K562 (cell line): ENCODE results near the gene CDC42SE2. TPM values are rescaled to one million over a fixed set of nuclear protein-coding genes. Genes with fewer than 3 reads are reported as not detected.

ENCODE experiments used
- ATAC-seq: fragments of 200-7000 bp; cut with Tn5 transposase; 3 replicates; pipeline ENCODE4 v1.9.1; 2020; ENCODE audit warnings: moderate library complexity
- BruUV-seq: library from RNA; stranded (reverse); fragments of 400-500 nt; replicated peaks from 2 replicates; lab custom pipeline; 2021; lab: Mats Ljungman, UMichigan
- CTCF ChIA-PET: fragments of 300-600 bp; formaldehyde crosslinking; extraction: SDS; loops from one replicate; lab custom pipeline; 2021; ENCODE audit warnings: low intra/inter-chr PET ratio; lab: Yijun Ruan, JAX
- POLR2A ChIA-PET: fragments of 300-600, 350-650 bp; sonication (Branson Sonifier 250); formaldehyde crosslinking; extraction: SDS; loops from one replicate; lab custom pipeline; 2021; ENCODE audit warnings: antibody characterized with exemption, inconsistent platforms; lab: Yijun Ruan, JAX
- DNase-seq, 4 experiments: peaks; one replicate each; pipeline versions ENCODE4 v3.0.0 to v3.0.0-alpha.2; 2011 to 2018; ENCODE audit warnings: low spot score in 3 of 4, mixed read lengths in 3 of 4; ENCODE audit errors: extremely low read depth in 1 of 4
- FAIRE-seq: peaks from 2 replicates; lab custom pipeline; 2011; peaks lifted over from hg19 to GRCh38; lab: Jason Lieb, UNC
- H2AFZ ChIP-seq: 2 replicates; pipeline ENCODE4 v1.6.0; 2011; ENCODE audit warnings: low read depth, low read length, control low read depth, inconsistent platforms
- H3K27ac ChIP-seq: fragments of 200-600 bp; 3 replicates; pipeline ENCODE4 v1.8.0; 2011; ENCODE audit warnings: low read depth, mild to moderate bottlenecking, control low read depth, inconsistent platforms, low read length, moderate library complexity, mixed read lengths; ENCODE audit errors: extremely low read depth
- H3K27me3 ChIP-seq, 2 experiments: fragments of 300-600 bp in 1 of 2; 2 replicates in 1 of 2; 3 replicates in 1 of 2; pipeline versions ENCODE4 v1.6.0 to v1.8.0; 2011; ENCODE audit warnings: inconsistent platforms in 2 of 2, low read length in 2 of 2, mild to moderate bottlenecking in 1 of 2, mixed read lengths in 1 of 2, moderate library complexity in 1 of 2; ENCODE audit not compliant: control insufficient read depth in 2 of 2, insufficient read depth in 2 of 2
- H3K36me3 ChIP-seq: fragments of 300-600 bp; 3 replicates; pipeline ENCODE4 v1.8.0; 2011; ENCODE audit warnings: mild to moderate bottlenecking, low read length, inconsistent platforms; ENCODE audit not compliant: control insufficient read depth, insufficient read depth
- H3K4me1 ChIP-seq, 2 experiments: fragments of 200-600 bp in 1 of 2; replicated peaks in 1 of 2; 2 replicates in 1 of 2; 3 replicates in 1 of 2; pipeline versions ENCODE4 v1.5.1 to v1.8.0; 2011; ENCODE audit warnings: inconsistent platforms in 2 of 2, low read length in 2 of 2, mild to moderate bottlenecking in 1 of 2, mixed read lengths in 1 of 2, moderate library complexity in 1 of 2; ENCODE audit not compliant: control insufficient read depth in 2 of 2, insufficient read depth in 2 of 2
- H3K4me2 ChIP-seq: 2 replicates; pipeline ENCODE4 v1.6.1; 2011; ENCODE audit warnings: low read length, control low read depth, inconsistent platforms, mixed read lengths; ENCODE audit not compliant: insufficient read depth
- H3K4me3 ChIP-seq: fragments of 200-600 bp; sonication (generic), shearing (Covaris generic); 2 replicates; pipeline ENCODE4 v1.5.1; 2016; ENCODE audit warnings: control low read depth, inconsistent platforms
- H3K79me2 ChIP-seq: fragments of 200-600 bp; 3 replicates; pipeline ENCODE4 v1.8.0; 2011; ENCODE audit warnings: low read length, inconsistent platforms; ENCODE audit not compliant: control insufficient read depth, insufficient read depth
- H3K9ac ChIP-seq, 2 experiments: 2 replicates each; pipeline versions ENCODE4 v1.6.0 to v1.6.1; 2011; ENCODE audit warnings: low read depth in 2 of 2, low read length in 2 of 2, control low read depth in 1 of 2, inconsistent platforms in 1 of 2, mild to moderate bottlenecking in 1 of 2, mixed read lengths in 1 of 2; ENCODE audit not compliant: insufficient read depth in 1 of 2
- H3K9me1 ChIP-seq: one replicate; pipeline ENCODE4 v1.6.0; 2011; ENCODE audit warnings: inconsistent platforms, mild to moderate bottlenecking, low read length, moderate library complexity; ENCODE audit not compliant: control insufficient read depth, insufficient read depth
- H3K9me3 ChIP-seq: replicated peaks from 2 replicates; pipeline ENCODE4 v1.5.1; 2011; ENCODE audit warnings: low read depth, low read length, inconsistent platforms; ENCODE audit not compliant: control insufficient read depth, insufficient read depth
- H4K20me1 ChIP-seq: replicated peaks from 2 replicates; pipeline ENCODE4 v1.6.1; 2011; ENCODE audit warnings: low read length, inconsistent platforms, mixed read lengths; ENCODE audit not compliant: control insufficient read depth, insufficient read depth
- ERF ChIP-seq: fragments of 450-650 bp; formaldehyde crosslinking; IDR thresholded peaks from 2 replicates; pipeline ENCODE4 v1.4.0; 2020; ENCODE audit warnings: mild to moderate bottlenecking, mixed read lengths
- SETDB1 ChIP-seq: IDR thresholded peaks from one replicate; pipeline ENCODE4 v1.6.1; 2012; ENCODE audit warnings: low read length, control low read depth, inconsistent platforms
- SNIP1 ChIP-seq: fragments of 450-650 bp; IDR thresholded peaks from 2 replicates; pipeline ENCODE4 v1.7.1; 2017; ENCODE audit warnings: low read depth, mild to moderate bottlenecking
- SRSF9 ChIP-seq: fragments of 200-400 bp; formaldehyde crosslinking; IDR thresholded peaks from 2 replicates; pipeline ENCODE4 v1.6.1; 2017; ENCODE audit warnings: low read depth, low read length, borderline replicate concordance
- ZNF224 ChIP-seq: sonication (generic); formaldehyde crosslinking; IDR thresholded peaks from 2 replicates; pipeline ENCODE4 v1.8.0; 2022; ENCODE audit warnings: mild to moderate bottlenecking, missing genetic modification reagents
- WGBS: fragments of 100-300 bp; shearing (Covaris generic); methylation state at CpG from one replicate; pipeline ENCODE4 v1.1.6; 2016; ENCODE audit warnings: low coverage, mixed read lengths; ENCODE audit not compliant: insufficient coverage; ENCODE audit errors: missing lambda C conversion rate; 5-methylcytosine and 5-hydroxymethylcytosine counted together
- in situ Hi-C: fragments of 300-500 bp; cut with MboI; formaldehyde crosslinking; loops from 4 replicates; pipeline ENCODE4 v1.15.0; 2018; ENCODE audit warnings: inconsistent platforms, mixed read lengths
- intact Hi-C: fragments of 100-400 bp; cut with micrococcal nuclease; formaldehyde crosslinking; loops from 2 replicates; pipeline ENCODE4 v1.14.2; 2022
- polyA plus RNA-seq, 8 experiments: library from polyadenylated mRNA; depleted of rRNA in 4 of 8; stranded (reverse) in 5 of 8; unstranded in 3 of 8; fragments of >200 nt; fragmentation: Nextera tagmentation in 2 of 8; fragmentation: Illumina TruSeq in 1 of 8; extraction: Ambion mirVana in 2 of 8; extraction: Trizol in 1 of 8; gene quantifications; 2 replicates each; pipeline versions ENCODE4 v1.2.1 to v1.2.3, GENCODE V29; 2011 to 2014; ENCODE audit warnings: inconsistent platforms in 1 of 8, missing spikeins in 1 of 8
- total RNA-seq, 7 experiments: library from RNA; depleted of rRNA in 6 of 7; stranded (reverse); fragments of >200 nt in 6 of 7; fragmentation: Illumina TruSeq in 2 of 7; extraction: Trizol in 2 of 7; gene quantifications; 2 replicates each; pipeline versions ENCODE4 v1.2.1 to v1.2.3, GENCODE V29; 2011 to 2021; ENCODE audit warnings: low replicate concordance in 1 of 7
- TF ChIP-seq, protein P1 (sequence below): fragments of 250-450 bp; sonication (Bioruptor Pico); IDR thresholded peaks from 2 replicates; pipeline ENCODE4 v1.8.0; 2022; ENCODE audit warnings: inconsistent platforms, mild to moderate bottlenecking, moderate library complexity, borderline replicate concordance

Gene CDC42SE2
- total and polyA plus RNA-seq, 9 of the 15 experiments (the other 6 are each of a cell fraction or from before 2014, with no cell fraction given) = 24.8 to 44.3 (median 32.7) TPM

GRCh38 chr5:131288328-131288727 lies 24.5 kb downstream of the CDC42SE2 start:
- ChIA-PET POLR2A (interaction anchor here (0.7 kb wide), 1 partner anchor 16 kb away, joined by 3 read pairs; no protein-coding TSS in a partner anchor), CTCF (no interaction called here)
- no peak overlapping the region for H3K4me3 ChIP-seq
- intact Hi-C loops = no loop called here
- FAIRE-seq (no peak), DNase-seq (no peak), ATAC-seq (peak; percentile 44)
- no peaks in the 10 kb centered on the region for H3K9me3 ChIP-seq
- no peak overlapping the region for H3K4me2 ChIP-seq
- H3K9ac ChIP-seq = no peak overlapping the region
- no peaks in the 10 kb centered on the region for H3K27me3 ChIP-seq
- H3K9me1 ChIP-seq = no peaks in the 10 kb centered on the region
- H3K36me3 ChIP-seq = peaks cover 7% of the 10 kb centered on the region; the same call in 1 of the 3 replicates
- H3K4me1 ChIP-seq = no peaks in the 10 kb centered on the region
- no peak overlapping the region for H2AFZ ChIP-seq
- H4K20me1 ChIP-seq = no peaks in the 10 kb centered on the region
- in situ Hi-C loops = no loop called here
- BruUV-seq = no TSS peak
- WGBS = 38% methylated on average over 1 of the region's 1 CpG
- no peak overlapping the region for H3K27ac ChIP-seq
- no peak for TF ChIP-seq SNIP1
- TF ChIP-seq ZNF224 = no peak
- no peak for TF ChIP-seq SETDB1
- TF ChIP-seq SRSF9 = no peak
- TF ChIP-seq ERF (CRISPR knock-in tag) = no peak
- H3K79me2 ChIP-seq = peaks cover 86% of the 10 kb centered on the region

DNA sequence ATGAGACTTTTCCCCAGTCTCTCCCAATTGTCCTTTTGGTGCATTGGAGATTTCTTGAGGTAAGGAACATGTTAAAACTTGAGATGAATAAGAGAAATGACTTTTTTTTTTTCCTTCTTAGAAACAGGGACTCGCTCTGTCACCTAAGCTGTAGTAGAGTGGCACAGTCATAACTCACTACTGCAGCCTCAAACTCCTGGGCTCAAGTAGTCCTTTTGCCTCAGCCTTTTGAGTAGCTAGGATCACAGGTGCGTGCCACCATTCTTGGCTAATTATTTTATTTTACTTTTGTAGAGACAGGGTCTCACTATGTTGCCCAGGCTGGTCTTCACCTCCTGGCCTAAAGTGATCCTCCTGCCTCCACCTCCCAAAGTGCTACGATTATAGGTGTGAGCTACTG lies 25.9 kb downstream of the CDC42SE2 start:
- no peak overlapping the region for H2AFZ ChIP-seq
- no peaks in the 10 kb centered on the region for H3K9me1 ChIP-seq
- H3K36me3 ChIP-seq = peaks cover 7% of the 10 kb centered on the region; the same call in 1 of the 3 replicates
- no peaks in the 10 kb centered on the region for H3K27me3 ChIP-seq
- no peak overlapping the region for H3K4me2 ChIP-seq
- in situ Hi-C loops = no loop called here
- ATAC-seq (no peak), DNase-seq (no peak), FAIRE-seq (no peak)
- TF ChIP-seq, protein P1, sequence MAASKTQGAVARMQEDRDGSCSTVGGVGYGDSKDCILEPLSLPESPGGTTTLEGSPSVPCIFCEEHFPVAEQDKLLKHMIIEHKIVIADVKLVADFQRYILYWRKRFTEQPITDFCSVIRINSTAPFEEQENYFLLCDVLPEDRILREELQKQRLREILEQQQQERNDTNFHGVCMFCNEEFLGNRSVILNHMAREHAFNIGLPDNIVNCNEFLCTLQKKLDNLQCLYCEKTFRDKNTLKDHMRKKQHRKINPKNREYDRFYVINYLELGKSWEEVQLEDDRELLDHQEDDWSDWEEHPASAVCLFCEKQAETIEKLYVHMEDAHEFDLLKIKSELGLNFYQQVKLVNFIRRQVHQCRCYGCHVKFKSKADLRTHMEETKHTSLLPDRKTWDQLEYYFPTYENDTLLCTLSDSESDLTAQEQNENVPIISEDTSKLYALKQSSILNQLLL = no peak
- CTCF ChIA-PET = no interaction called here
- H3K27ac ChIP-seq = no peak overlapping the region
- POLR2A ChIA-PET = interaction anchor here (0.6 to 0.9 kb wide), 2 partner anchors 8 to 12 kb away, joined by 3 read pairs; no protein-coding TSS in a partner anchor
- H4K20me1 ChIP-seq = no peaks in the 10 kb centered on the region
- WGBS = 90% methylated on average over 3 of the region's 3 CpGs
- no peaks in the 10 kb centered on the region for H3K4me1 ChIP-seq
- H3K9me3 ChIP-seq = no peaks in the 10 kb centered on the region
- intact Hi-C loops = no loop called here
- H3K9ac ChIP-seq = no peak overlapping the region
- no TSS peak for BruUV-seq
- no peak overlapping the region for H3K4me3 ChIP-seq
- H3K79me2 ChIP-seq = peaks cover 83% of the 10 kb centered on the region
